Measurements from ENCODE around the gene ENPP4. TPM values are rescaled to one million over a fixed set of nuclear protein-coding genes. Genes with fewer than 3 reads are reported as not detected.

The ENPP4 gene
- total and polyA plus RNA-seq, 7 donors, result 3.0 to 19.1 (median 16.2) TPM

- Histone ChIP-seq H3K27ac (no peak overlapping the region), H3K4me3 (no peak overlapping the region), H3K36me3 (no peaks in the 10 kb centered on the region), H3K27me3 (no peaks in the 10 kb centered on the region), H3K4me1 (no peaks in the 10 kb centered on the region), H3K9me3 (peaks cover 0 to under 1% (median 0%) of the 10 kb centered on the region in 4 donors)
- DNase-seq, result no peak
- no peak for TF ChIP-seq CTCF (IDR thresholded peaks at IDR 0.05)
- no peak for TF ChIP-seq EP300 (IDR thresholded peaks at IDR 0.05)
- TF ChIP-seq POLR2A (IDR thresholded peaks at IDR 0.05), result no peak
- no peak for TF ChIP-seq POLR2AphosphoS5 (IDR thresholded peaks at IDR 0.05)
- WGBS, 2 donors, result 84 to 93% methylated on average over 3 of the region's 3 CpGs
- intact Hi-C loops (cut with DNase I), result no loop called here
Measured at GRCh38 chr6:46102123-46102522, 27.7 kb upstream of the ENPP4 start.

- Histone ChIP-seq H3K9me3 (peaks cover 0 to 3% (median under 1%) of the 10 kb centered on the region in 4 donors), H3K27me3 (no peaks in the 10 kb centered on the region), H3K36me3 (no peaks in the 10 kb centered on the region), H3K27ac (no peak overlapping the region), H3K4me3 (no peak overlapping the region), H3K4me1 (no peaks in the 10 kb centered on the region)
- intact Hi-C loops (cut with DNase I), result no loop called here
- no peak for DNase-seq
- TF ChIP-seq EP300 (IDR thresholded peaks at IDR 0.05), result no peak
- no peak for TF ChIP-seq CTCF (IDR thresholded peaks at IDR 0.05)
Measured at GRCh38 chr6:46103441-46104115, 26.2 kb upstream of the ENPP4 start.

GRCh38 chr6:46104209-46104608, 25.6 kb upstream of the ENPP4 start:
- intact Hi-C loops (cut with DNase I), result no loop called here
- H3K4me1 ChIP-seq, result no peaks in the 10 kb centered on the region
- no peak overlapping the region for H3K27ac ChIP-seq
- TF ChIP-seq POLR2AphosphoS5 (IDR thresholded peaks at IDR 0.05), result no peak
- no peak for TF ChIP-seq EP300 (IDR thresholded peaks at IDR 0.05)
- no peak for TF ChIP-seq CTCF (IDR thresholded peaks at IDR 0.05)
- no peak for TF ChIP-seq POLR2A (IDR thresholded peaks at IDR 0.05)
- no peaks in the 10 kb centered on the region for H3K27me3 ChIP-seq
- DNase-seq, result no peak
- no peak overlapping the region for H3K4me3 ChIP-seq
- WGBS, 2 donors, result 73 to 92% methylated on average over 3 of the region's 3 CpGs
- peaks cover 0 to 3% (median 1%) of the 10 kb centered on the region in 4 donors for H3K9me3 ChIP-seq
- H3K36me3 ChIP-seq, result no peaks in the 10 kb centered on the region

- DNase-seq, result no peak
- intact Hi-C loops (cut with DNase I), result no loop called here
- no peaks in the 10 kb centered on the region for H3K4me1 ChIP-seq
Measured at GRCh38 chr6:46105568-46105967, 24.2 kb upstream of the ENPP4 start.

GRCh38 chr6:46113370-46113769, 16.4 kb upstream of the ENPP4 start:
- no peaks in the 10 kb centered on the region for H3K4me1 ChIP-seq
- no peak for TF ChIP-seq EP300 (IDR thresholded peaks at IDR 0.05)
- no peak for TF ChIP-seq CTCF (IDR thresholded peaks at IDR 0.05)
- no peak for TF ChIP-seq POLR2A (IDR thresholded peaks at IDR 0.05)
- no peak for TF ChIP-seq POLR2AphosphoS5 (IDR thresholded peaks at IDR 0.05)
- peaks cover 0 to 3% (median 0%) of the 10 kb centered on the region in 4 donors for H3K9me3 ChIP-seq
- WGBS, 2 donors, result 24 to 69% methylated on average over 1 of the region's 1 CpG
- no peak for DNase-seq
- no peaks in the 10 kb centered on the region for H3K27me3 ChIP-seq
- no peak overlapping the region for H3K4me3 ChIP-seq
- no peak overlapping the region for H3K27ac ChIP-seq
- intact Hi-C loops (cut with DNase I), result no loop called here
- no peaks in the 10 kb centered on the region for H3K36me3 ChIP-seq

More at GRCh38 chr6:46105568-46105967, 24.2 kb upstream of the ENPP4 start:
- TF ChIP-seq EP300 (IDR thresholded peaks at IDR 0.05), result no peak
- WGBS, 2 donors, result 47 to 97% methylated on average over 1 of the region's 1 CpG
- no peaks in the 10 kb centered on the region for H3K36me3 ChIP-seq
- no peak overlapping the region for H3K27ac ChIP-seq
- H3K9me3 ChIP-seq, result peaks cover 0 to 3% (median 1%) of the 10 kb centered on the region in 4 donors
- no peaks in the 10 kb centered on the region for H3K27me3 ChIP-seq
- H3K4me3 ChIP-seq, result no peak overlapping the region

Data from sigmoid colon (tissue), 7 donors.